ENCODE measurements around the gene ESF1.

The ESF1 gene

GRCh38 chr20:13784893-13785715 is at the start of gene ESF1, which contains the start of gene NDUFAF5:
TSS of gene ESF1 (minus strand) at chr20:13784919. CDS start at chr20:13783140, 1,779 bp downstream.
TSS of gene NDUFAF5 (plus strand) at chr20:13785028. CDS start at chr20:13785069, 41 bp downstream.
- DNase-seq, result peak; percentile 95

- no peak for DNase-seq
These were observed 46.8 kb upstream of the ESF1 start for GRCh38 chr20:13831476-13831875.

- no peak for DNase-seq
These were observed 40.7 kb upstream of the ESF1 start for GRCh38 chr20:13825465-13825864.

- DNase-seq, result no peak
These were observed 39.7 kb upstream of the ESF1 start for GRCh38 chr20:13824459-13824858.

GRCh38 chr20:13822459-13822858 is 37.7 kb upstream of the ESF1 start:
- no peak for DNase-seq

GRCh38 chr20:13821876-13822275 is 37.2 kb upstream of the ESF1 start:
- no peak for DNase-seq

- peak; percentile 42 for DNase-seq
These were observed 35.3 kb upstream of the ESF1 start for GRCh38 chr20:13819885-13820645.

- no peak for DNase-seq
These were observed 32.6 kb upstream of the ESF1 start for GRCh38 chr20:13817342-13817741.

- DNase-seq, result no peak
These were observed 32.0 kb upstream of the ESF1 start for GRCh38 chr20:13816757-13817156.

GRCh38 chr20:13814672-13815071 is 30.0 kb upstream of the ESF1 start:
- no peak for DNase-seq

GRCh38 chr20:13813910-13814309 is 29.2 kb upstream of the ESF1 start:
- no peak for DNase-seq

GRCh38 chr20:13810446-13810845 is 25.7 kb upstream of the ESF1 start:
- DNase-seq, result no peak

- DNase-seq, result no peak
These were observed 25.1 kb upstream of the ESF1 start for GRCh38 chr20:13809855-13810254.

- no peak for DNase-seq
These were observed 24.7 kb upstream of the ESF1 start for GRCh38 chr20:13809373-13809772.

- no peak for DNase-seq
These were observed 16.0 kb upstream of the ESF1 start for GRCh38 chr20:13800728-13801134.

- no peak for DNase-seq
These were observed 15.3 kb upstream of the ESF1 start for GRCh38 chr20:13799974-13800373.

- DNase-seq, result no peak
These were observed 14.3 kb upstream of the ESF1 start for GRCh38 chr20:13799040-13799439.

- no peak for DNase-seq
These were observed 9.9 kb upstream of the ESF1 start for GRCh38 chr20:13794667-13795066.

GRCh38 chr20:13793001-13793400 is 8.3 kb upstream of the ESF1 start:
- no peak for DNase-seq

- no peak for DNase-seq
These were observed 7.1 kb upstream of the ESF1 start for GRCh38 chr20:13791540-13792459.

- DNase-seq, result no peak
These were observed 6.0 kb upstream of the ESF1 start for GRCh38 chr20:13790708-13791107.

GRCh38 chr20:13788167-13788834 is 3.6 kb upstream of the ESF1 start:
- peak; percentile 52 for DNase-seq

Measured in CD4-positive, alpha-beta T cell treated with Interleukin-21 for 1 hour (primary cell).